Cardiac septum (tissue), 1 donor: Measurements from ENCODE around the gene SAPCD1. TPM values are rescaled to one million over a fixed set of nuclear protein-coding genes. Genes with fewer than 3 reads are reported as not detected.

Experiments
- total RNA-seq: library from RNA; stranded (reverse); fragmentation: NEBNext Ultra II Directional; extraction: Animal tissue kit (Norgen Biotek cat#: 25700); gene quantifications from one replicate; pipeline ENCODE4 v1.2.1, GENCODE V29; 2021
- donor health status: DM: no; HTN: no; CAD: no.

SAPCD1 gene
- total RNA-seq, 1 donor from 2014 or later, result 0.86 TPM

Other genes with a start within 250 kb of the SAPCD1 start
- not detected for gene MCCD1, start 233.7 kb upstream of the SAPCD1 start, total RNA-seq
- gene DDX39B, start 220.7 kb upstream of the SAPCD1 start, total RNA-seq, result 201 TPM
- 2.6 TPM for gene ATP6V1G2, start 216.0 kb upstream of the SAPCD1 start, total RNA-seq
- gene NFKBIL1, start 215.0 kb upstream of the SAPCD1 start, total RNA-seq, result 9.5 TPM
- not detected for gene LTA, start 190.4 kb upstream of the SAPCD1 start, total RNA-seq
- 0.38 TPM for gene TNF, start 187.1 kb upstream of the SAPCD1 start, total RNA-seq
- 0.86 TPM for gene LTB, start 180.2 kb upstream of the SAPCD1 start, total RNA-seq
- gene LST1, start 176.4 kb upstream of the SAPCD1 start, total RNA-seq, result 5.4 TPM
- gene NCR3, start 169.7 kb upstream of the SAPCD1 start, total RNA-seq, result not detected
- gene AIF1, start 147.4 kb upstream of the SAPCD1 start, total RNA-seq, result 10.3 TPM
- 125 TPM for gene PRRC2A, start 141.9 kb upstream of the SAPCD1 start, total RNA-seq
- gene BAG6, start 110.0 kb upstream of the SAPCD1 start, total RNA-seq, result 270 TPM
- gene APOM, start 106.8 kb upstream of the SAPCD1 start, total RNA-seq, result 1.4 TPM
- gene C6orf47, start 101.9 kb upstream of the SAPCD1 start, total RNA-seq, result 17.7 TPM
- gene GPANK1, start 97.7 kb upstream of the SAPCD1 start, total RNA-seq, result 13.6 TPM
- 96.3 TPM for gene CSNK2B, start 96.6 kb upstream of the SAPCD1 start, total RNA-seq
- gene LY6G5B, start 92.7 kb upstream of the SAPCD1 start, total RNA-seq, result 6.5 TPM
- 2.9 TPM for gene LY6G5C, start 81.6 kb upstream of the SAPCD1 start, total RNA-seq
- gene ABHD16A, start 59.3 kb upstream of the SAPCD1 start, total RNA-seq, result 26.9 TPM
- not detected for gene LY6G6F, start 55.8 kb upstream of the SAPCD1 start, total RNA-seq
- gene LY6G6D, start 47.3 kb upstream of the SAPCD1 start, total RNA-seq, result not detected
- not detected for gene LY6G6C, start 40.9 kb upstream of the SAPCD1 start, total RNA-seq
- 0.24 TPM for gene MPIG6B, start 39.3 kb upstream of the SAPCD1 start, total RNA-seq
- gene DDAH2, start 33.4 kb upstream of the SAPCD1 start, total RNA-seq, result 69.9 TPM
- 131 TPM for gene CLIC1, start 26.1 kb upstream of the SAPCD1 start, total RNA-seq
- gene MSH5, start 22.7 kb upstream of the SAPCD1 start, total RNA-seq, result 1.7 TPM
- gene VWA7, start 14.7 kb downstream of the SAPCD1 start, total RNA-seq, result 21.5 TPM
- gene VARS1, start 33.1 kb downstream of the SAPCD1 start, total RNA-seq, result 35.0 TPM
- gene LSM2, start 44.3 kb downstream of the SAPCD1 start, total RNA-seq, result 24.0 TPM
- 2.4 TPM for gene HSPA1L, start 52.6 kb downstream of the SAPCD1 start, total RNA-seq
- gene HSPA1A, start 52.9 kb downstream of the SAPCD1 start, total RNA-seq, result 296 TPM
- 221 TPM for gene HSPA1B, start 65.1 kb downstream of the SAPCD1 start, total RNA-seq
- 19.4 TPM for gene NEU1, start 100.2 kb downstream of the SAPCD1 start, total RNA-seq
- not detected for gene SLC44A4, start 116.3 kb downstream of the SAPCD1 start, total RNA-seq
- gene EHMT2, start 135.0 kb downstream of the SAPCD1 start, total RNA-seq, result 14.5 TPM
- gene ZBTB12, start 139.4 kb downstream of the SAPCD1 start, total RNA-seq, result 5.2 TPM
- gene C2, start 165.1 kb downstream of the SAPCD1 start, total RNA-seq, result 5.1 TPM
- gene CFB, start 183.4 kb downstream of the SAPCD1 start, total RNA-seq, result 5.0 TPM
- 46.7 TPM for gene NELFE, start 196.3 kb downstream of the SAPCD1 start, total RNA-seq
- 33.2 TPM for gene SKIC2, start 196.5 kb downstream of the SAPCD1 start, total RNA-seq
- 14.0 TPM for gene DXO, start 209.5 kb downstream of the SAPCD1 start, total RNA-seq
- gene C4A, start 219.4 kb downstream of the SAPCD1 start, total RNA-seq, result 131 TPM